WI38 (cell line): ENCODE results near the gene ZC3H10.

ENCODE experiments used
- H3K4me3 ChIP-seq: 2 replicates; pipeline ENCODE4 v1.5.1; 2011; ENCODE audit warnings: low read depth, mild to moderate bottlenecking, control low read depth, low read length
- CTCF ChIP-seq: IDR thresholded peaks from 2 replicates; pipeline ENCODE4 v1.5.1; 2012; ENCODE audit warnings: low read depth, mild to moderate bottlenecking, control low read depth, low read length

ZC3H10 gene

GRCh38 chr12:56165369-56165768 lies 47.3 kb downstream of the ZC3H10 start:
- H3K4me3 ChIP-seq: no peak overlapping the region
- no peak for TF ChIP-seq CTCF

- no peak for TF ChIP-seq CTCF
- no peak overlapping the region for H3K4me3 ChIP-seq
Measured at GRCh38 chr12:56169229-56169759, 51.2 kb downstream of the ZC3H10 start.

- TF ChIP-seq CTCF: no peak
- no peak overlapping the region for H3K4me3 ChIP-seq
Measured at GRCh38 chr12:56172839-56173238, 54.8 kb downstream of the ZC3H10 start.
